ENCODE measurements around the gene SDS.

SDS gene

GRCh38 chr12:113435367-113435766 lies 31.7 kb upstream of the SDS start:
- peaks cover 52% of the 10 kb centered on the region for H3K27me3 ChIP-seq (ENCODE audit: low read depth, low read length)
- no peak overlapping the region for H3K9ac ChIP-seq (ENCODE audit: low read length)
- no peak overlapping the region for H3K4me3 ChIP-seq (ENCODE audit: low read length)
- H3K27ac ChIP-seq (ENCODE audit: low read length): no peak overlapping the region
- no peaks in the 10 kb centered on the region for H3K36me3 ChIP-seq (replicated peaks; ENCODE audit: low read depth, low read length)
- no peaks in the 10 kb centered on the region for H4K20me1 ChIP-seq (ENCODE audit: insufficient read depth, low read length)
- H3K9me3 ChIP-seq (ENCODE audit: insufficient read depth, low read length): no peaks in the 10 kb centered on the region
- H2AFZ ChIP-seq (ENCODE audit: low read depth, low read length): no peak overlapping the region
- H3K4me2 ChIP-seq (ENCODE audit: low read length): no peak overlapping the region
- no peak for TF ChIP-seq CTCF (IDR thresholded peaks at IDR 0.05; ENCODE audit: low read depth, low read length)
- no peak for TF ChIP-seq EZH2phosphoT487 (IDR thresholded peaks at IDR 0.05; ENCODE audit: low read depth)
- H3K4me1 ChIP-seq (ENCODE audit: low read length): no peaks in the 10 kb centered on the region
- no peaks in the 10 kb centered on the region for H3K79me2 ChIP-seq (ENCODE audit: low read length)

- Histone ChIP-seq H3K36me3 (replicated peaks; ENCODE audit: low read depth, low read length) (no peaks in the 10 kb centered on the region), H4K20me1 (ENCODE audit: insufficient read depth, low read length) (peaks cover under 1% of the 10 kb centered on the region; the same call in 1 of the 2 replicates), H3K27me3 (ENCODE audit: low read depth, low read length) (peaks cover 53% of the 10 kb centered on the region), H3K27ac (ENCODE audit: low read length) (no peak overlapping the region), H3K9ac (ENCODE audit: low read length) (no peak overlapping the region), H2AFZ (ENCODE audit: low read depth, low read length) (no peak overlapping the region), H3K79me2 (ENCODE audit: low read length) (no peaks in the 10 kb centered on the region), H3K9me3 (ENCODE audit: insufficient read depth, low read length) (no peaks in the 10 kb centered on the region), H3K4me1 (ENCODE audit: low read length) (no peaks in the 10 kb centered on the region), H3K4me2 (ENCODE audit: low read length) (no peak overlapping the region), H3K4me3 (ENCODE audit: low read length) (no peak overlapping the region)
- TF ChIP-seq CTCF (IDR thresholded peaks at IDR 0.05; ENCODE audit: low read depth, low read length): no peak
- no peak for TF ChIP-seq EZH2phosphoT487 (IDR thresholded peaks at IDR 0.05; ENCODE audit: low read depth)
Observed at GRCh38 chr12:113432986-113433385, 29.3 kb upstream of the SDS start.

GRCh38 chr12:113428482-113428881 lies 24.8 kb upstream of the SDS start:
- no peaks in the 10 kb centered on the region for H3K79me2 ChIP-seq (ENCODE audit: low read length)
- H3K27ac ChIP-seq (ENCODE audit: low read length): no peak overlapping the region
- H3K36me3 ChIP-seq (replicated peaks; ENCODE audit: low read depth, low read length): no peaks in the 10 kb centered on the region
- peaks cover 6% of the 10 kb centered on the region; the same call in 1 of the 2 replicates for H4K20me1 ChIP-seq (ENCODE audit: insufficient read depth, low read length)
- H3K27me3 ChIP-seq (ENCODE audit: low read depth, low read length): peaks cover 67% of the 10 kb centered on the region
- H3K9ac ChIP-seq (ENCODE audit: low read length): no peak overlapping the region
- no peak overlapping the region for H2AFZ ChIP-seq (ENCODE audit: low read depth, low read length)
- no peak for TF ChIP-seq EZH2phosphoT487 (IDR thresholded peaks at IDR 0.05; ENCODE audit: low read depth)
- H3K9me3 ChIP-seq (ENCODE audit: insufficient read depth, low read length): no peaks in the 10 kb centered on the region
- H3K4me1 ChIP-seq (ENCODE audit: low read length): peaks cover 13% of the 10 kb centered on the region
- no peak overlapping the region for H3K4me2 ChIP-seq (ENCODE audit: low read length)
- H3K4me3 ChIP-seq (ENCODE audit: low read length): no peak overlapping the region

- Histone ChIP-seq H3K4me1 (ENCODE audit: low read length) (peaks cover 14% of the 10 kb centered on the region), H3K27me3 (ENCODE audit: low read depth, low read length) (peaks cover 69% of the 10 kb centered on the region), H2AFZ (ENCODE audit: low read depth, low read length) (no peak overlapping the region), H3K9ac (ENCODE audit: low read length) (no peak overlapping the region), H3K4me3 (ENCODE audit: low read length) (no peak overlapping the region), H3K9me3 (ENCODE audit: insufficient read depth, low read length) (no peaks in the 10 kb centered on the region), H3K27ac (ENCODE audit: low read length) (no peak overlapping the region), H4K20me1 (ENCODE audit: insufficient read depth, low read length) (peaks cover 6% of the 10 kb centered on the region; the same call in 1 of the 2 replicates), H3K79me2 (ENCODE audit: low read length) (no peaks in the 10 kb centered on the region), H3K4me2 (ENCODE audit: low read length) (no peak overlapping the region), H3K36me3 (replicated peaks; ENCODE audit: low read depth, low read length) (no peaks in the 10 kb centered on the region)
- no peak for TF ChIP-seq CTCF (IDR thresholded peaks at IDR 0.05; ENCODE audit: low read depth, low read length)
- TF ChIP-seq EZH2phosphoT487 (IDR thresholded peaks at IDR 0.05; ENCODE audit: low read depth): no peak
Observed at GRCh38 chr12:113427882-113428281, 24.2 kb upstream of the SDS start.

All from OCI-LY3 (cell line).